NCI-H128 (cell line): ENCODE measurements around the gene CARD11.
"Not testable (repeated sequence)": the region's sequence is repeated elsewhere in the genome, so short reads cannot be mapped to it uniquely, and the experiment has no call there.

Experiments used
- DNase-seq: peaks from one replicate; lab custom pipeline; 2025; ENCODE audit not compliant: unreplicated experiment; lab: John Stamatoyannopoulos, UW

Gene CARD11

GRCh38 chr7:3065724-3066143 lies 22.1 kb upstream of the CARD11 start:
- DNase-seq, result no peak

DNA sequence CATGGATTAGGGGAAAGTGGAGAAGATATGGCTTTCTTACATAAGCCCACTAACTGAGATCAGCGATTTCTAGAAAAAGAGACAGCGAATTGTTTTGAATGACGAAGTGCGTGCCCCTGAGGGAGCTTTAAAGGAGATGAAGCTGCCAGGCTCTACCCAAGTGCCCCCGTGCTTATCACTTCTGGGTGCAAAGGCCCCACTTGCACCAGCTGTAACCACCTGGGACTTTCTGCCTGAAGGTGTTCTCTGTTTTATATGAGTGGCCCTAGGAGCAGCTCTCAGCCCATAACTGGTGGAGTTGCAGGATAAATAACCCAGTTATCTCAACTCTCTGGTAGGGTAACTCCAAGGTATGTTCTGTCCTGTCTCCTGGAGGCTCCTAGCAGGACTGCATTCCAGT lies 20.4 kb upstream of the CARD11 start:
- no peak for DNase-seq

DNA sequence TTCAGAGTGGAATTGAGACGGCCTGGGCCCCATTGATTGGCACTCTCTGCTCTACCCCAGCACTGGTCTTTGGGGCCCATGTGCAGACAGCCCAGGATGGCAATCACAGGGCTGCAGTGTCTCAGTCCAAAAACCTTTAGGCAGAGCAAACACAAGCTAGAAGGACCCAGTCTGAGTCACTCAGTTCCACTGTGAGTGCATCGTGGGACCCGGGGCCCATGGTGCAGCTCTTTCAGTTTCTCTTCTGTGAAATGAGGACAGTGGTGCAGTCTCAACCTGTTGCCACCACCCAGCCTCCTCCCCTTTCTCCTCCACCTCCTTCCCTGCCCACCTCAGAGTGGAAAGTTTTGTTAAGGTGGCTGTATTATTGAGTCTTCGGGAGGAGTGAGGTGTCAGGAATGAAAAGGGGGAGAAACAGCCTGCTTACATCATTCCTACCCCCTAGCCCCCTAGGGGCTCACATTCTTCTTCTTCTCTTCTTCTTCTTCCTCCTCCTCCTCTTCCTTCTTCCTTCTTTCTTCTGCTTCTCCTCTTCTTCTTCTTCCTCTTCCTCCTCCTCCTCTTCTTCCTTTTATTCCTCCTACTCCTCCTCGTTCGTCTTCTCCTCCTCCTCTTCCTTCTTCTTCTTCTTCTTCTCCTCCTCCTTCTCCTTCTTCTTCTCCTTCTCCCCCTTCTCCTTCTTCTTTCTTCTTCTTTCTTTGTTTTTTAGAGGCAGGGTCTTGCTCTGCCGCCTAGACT lies 19.5 kb upstream of the CARD11 start:
- DNase-seq, result no peak

DNA sequence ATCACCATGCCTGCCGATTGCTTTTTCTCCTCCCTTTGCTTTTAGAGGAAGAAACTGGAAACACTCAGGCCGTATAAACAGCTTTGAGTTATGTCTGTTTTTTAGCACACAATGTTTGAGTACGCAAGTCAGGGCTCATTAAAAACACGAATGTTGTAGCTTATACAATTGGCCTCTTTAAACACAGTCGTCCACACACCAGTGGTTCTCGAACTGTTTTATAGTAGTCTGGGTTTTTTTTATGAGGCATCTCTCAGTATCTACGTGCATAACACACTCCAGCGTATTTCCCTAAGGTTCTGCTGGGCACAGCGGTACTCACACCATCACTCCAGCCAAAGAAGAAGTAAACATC lies 13.4 kb upstream of the CARD11 start:
- peak; percentile 29 for DNase-seq

GRCh38 chr7:3056234-3057065 lies 12.8 kb upstream of the CARD11 start:
- DNase-seq, result no peak

DNA sequence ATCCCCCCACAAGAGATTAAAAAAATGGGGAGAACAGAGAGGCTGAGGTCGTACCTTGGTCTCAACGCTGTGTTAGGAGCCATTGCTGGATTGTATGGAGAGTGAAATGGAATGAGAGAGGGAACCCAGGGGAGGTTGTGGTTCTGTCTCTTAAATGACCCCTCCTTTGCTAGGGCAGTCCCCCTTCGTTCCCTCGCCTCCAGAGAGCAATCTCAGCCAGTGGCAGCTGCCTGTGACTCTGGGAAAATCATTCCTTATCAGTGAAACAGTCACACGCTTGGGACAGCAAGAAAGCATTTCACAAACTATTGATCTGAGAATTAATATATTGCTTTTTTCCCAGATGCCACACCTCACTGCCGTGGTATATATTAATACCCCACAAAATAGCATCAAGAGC lies 12.0 kb upstream of the CARD11 start:
- DNase-seq, result no peak

- no peak for DNase-seq
Measured at GRCh38 chr7:3042861-3043489, 692 bp downstream of the CARD11 start.

DNA sequence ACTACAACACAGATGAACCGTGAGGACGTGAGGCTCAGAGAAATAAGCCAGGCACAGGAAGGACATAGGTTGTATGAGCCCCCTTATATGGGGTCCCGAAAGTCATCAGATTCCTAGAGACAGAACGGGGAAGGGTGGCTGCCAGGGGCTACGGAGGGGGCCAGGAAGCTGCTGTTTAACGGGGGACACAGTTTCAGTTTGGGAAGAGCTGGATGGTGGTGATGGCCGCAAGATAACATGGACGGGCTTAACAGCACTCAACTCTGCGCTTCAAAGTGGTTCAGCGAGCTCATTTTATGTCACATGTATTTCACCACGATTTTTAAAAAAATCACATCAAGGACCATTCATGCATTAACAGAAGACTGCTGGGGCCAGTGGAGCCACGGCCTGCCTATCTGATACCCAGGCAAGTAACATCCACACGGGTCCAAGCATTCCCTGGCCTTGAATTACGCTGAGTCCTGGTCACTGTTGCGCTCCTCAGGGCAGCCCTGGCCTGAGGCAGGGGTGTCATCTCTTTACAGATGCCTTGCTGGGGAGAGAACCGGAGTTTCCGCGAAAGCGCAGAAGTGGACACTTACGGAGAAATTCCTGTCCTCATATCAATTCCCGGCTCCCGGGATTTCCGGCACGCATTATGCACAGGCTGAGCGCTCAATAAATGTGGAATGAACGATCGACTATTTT lies 1.5 kb downstream of the CARD11 start:
- DNase-seq, result no peak

GRCh38 chr7:3039787-3040186 lies 3.9 kb downstream of the CARD11 start:
- no peak for DNase-seq

DNA sequence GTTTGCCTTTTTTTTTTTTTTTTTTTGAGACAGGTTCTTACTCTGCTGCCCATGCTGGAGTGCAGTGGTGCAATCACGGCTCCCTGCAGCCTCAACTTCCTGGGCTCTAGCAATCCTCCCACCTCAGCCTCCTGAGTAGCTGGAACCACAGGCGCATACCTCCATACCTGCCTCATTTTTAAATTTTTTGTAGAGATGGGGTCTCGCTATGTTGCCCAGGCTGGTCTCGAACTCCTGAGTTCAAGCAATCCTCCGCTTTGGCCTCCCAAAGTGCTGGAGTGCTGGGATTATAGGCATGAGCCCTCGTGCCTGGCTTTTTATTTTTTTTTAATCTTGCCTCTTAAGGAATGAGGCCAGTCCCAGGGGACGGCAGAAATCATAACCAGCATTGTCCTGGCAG lies 5.7 kb downstream of the CARD11 start:
- DNase-seq, result not testable (repeated sequence)

- DNase-seq, result no peak
Measured at GRCh38 chr7:3037259-3037658, 6.4 kb downstream of the CARD11 start.

DNA sequence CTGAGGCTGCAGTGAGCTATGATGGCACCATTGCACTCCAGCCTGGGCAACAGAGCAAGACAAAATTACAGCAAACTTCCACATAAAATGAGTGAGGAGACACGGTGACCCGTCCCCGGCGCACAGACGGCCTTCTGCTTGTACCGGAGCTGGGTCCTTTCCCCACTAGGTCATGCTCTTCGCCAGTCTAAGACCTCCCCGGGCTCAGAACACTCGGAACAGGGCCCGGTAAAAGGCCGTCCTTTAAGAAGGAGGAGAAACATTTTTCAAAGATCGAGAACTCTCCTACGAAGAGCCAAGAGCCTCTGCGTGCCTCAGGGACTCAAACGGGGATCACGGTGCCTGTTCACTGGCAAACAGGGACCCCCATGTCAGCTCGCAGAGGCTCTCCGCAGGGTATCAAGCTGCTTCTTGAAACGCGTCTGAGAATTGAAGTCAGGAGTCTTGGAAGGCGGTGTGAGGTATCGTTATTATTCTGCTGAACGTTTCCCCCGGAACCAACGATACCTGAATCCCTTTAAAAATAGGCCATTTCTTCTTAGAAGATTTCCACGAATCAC lies 9.0 kb downstream of the CARD11 start:
- no peak for DNase-seq

- DNase-seq, result no peak
Measured at GRCh38 chr7:3033581-3033980, 10.1 kb downstream of the CARD11 start.

DNA sequence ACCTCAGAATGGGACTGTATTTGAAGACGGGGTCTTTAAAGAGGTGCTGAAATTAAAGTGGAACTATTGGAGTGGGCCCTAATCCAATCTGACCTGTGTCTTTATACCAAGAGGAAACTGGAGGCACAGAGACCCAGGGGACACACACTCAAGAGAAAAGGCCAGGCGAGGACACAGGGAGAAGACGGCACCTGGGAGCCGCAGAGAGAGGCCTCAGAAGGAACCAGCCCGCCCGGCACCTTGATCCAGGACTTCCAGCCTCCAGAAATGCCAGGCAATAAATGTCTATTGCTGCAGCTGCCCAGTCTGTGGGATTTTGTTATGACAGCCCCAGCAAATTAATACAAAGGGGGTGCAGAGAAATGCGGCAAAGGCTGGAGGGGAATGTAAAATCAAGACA lies 10.5 kb downstream of the CARD11 start:
- no peak for DNase-seq

- no peak for DNase-seq
Measured at GRCh38 chr7:3032256-3032655, 11.4 kb downstream of the CARD11 start.

DNA sequence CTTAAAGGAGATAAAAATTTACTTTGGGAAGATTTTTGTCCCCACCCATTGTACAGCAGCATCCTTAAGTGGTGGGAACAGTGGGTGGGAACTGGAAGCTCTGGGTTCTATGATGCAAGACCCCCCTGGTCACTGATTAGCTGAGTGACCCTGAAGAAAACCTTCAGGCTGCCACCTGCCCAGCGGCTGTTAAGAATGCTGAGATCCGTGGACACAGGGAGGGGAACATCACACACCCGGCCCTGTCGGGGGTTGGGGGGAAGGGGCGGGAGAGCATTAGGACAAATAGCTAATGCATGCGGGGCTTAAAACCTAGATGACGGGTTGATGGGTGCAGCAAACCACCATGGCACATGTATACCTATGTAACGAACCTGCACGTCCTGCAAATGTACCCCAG lies 14.5 kb downstream of the CARD11 start:
- DNase-seq, result no peak

DNA sequence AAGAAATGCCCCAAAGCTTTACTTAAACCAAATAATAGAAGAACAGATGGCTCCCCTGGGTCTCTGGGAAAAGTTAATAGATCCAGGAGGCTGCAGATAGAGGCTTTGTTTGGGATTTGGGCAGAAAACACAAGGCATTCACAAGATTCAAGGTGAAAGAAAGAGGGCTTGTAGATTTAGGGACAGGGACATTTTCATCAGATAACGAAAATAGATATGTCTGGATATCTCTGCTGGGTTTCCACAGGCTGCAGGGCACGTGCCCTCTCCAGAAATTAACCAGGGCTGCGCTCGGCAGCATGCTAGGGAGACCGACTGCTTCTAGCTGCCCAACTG lies 14.9 kb downstream of the CARD11 start:
- DNase-seq, result no peak

DNA sequence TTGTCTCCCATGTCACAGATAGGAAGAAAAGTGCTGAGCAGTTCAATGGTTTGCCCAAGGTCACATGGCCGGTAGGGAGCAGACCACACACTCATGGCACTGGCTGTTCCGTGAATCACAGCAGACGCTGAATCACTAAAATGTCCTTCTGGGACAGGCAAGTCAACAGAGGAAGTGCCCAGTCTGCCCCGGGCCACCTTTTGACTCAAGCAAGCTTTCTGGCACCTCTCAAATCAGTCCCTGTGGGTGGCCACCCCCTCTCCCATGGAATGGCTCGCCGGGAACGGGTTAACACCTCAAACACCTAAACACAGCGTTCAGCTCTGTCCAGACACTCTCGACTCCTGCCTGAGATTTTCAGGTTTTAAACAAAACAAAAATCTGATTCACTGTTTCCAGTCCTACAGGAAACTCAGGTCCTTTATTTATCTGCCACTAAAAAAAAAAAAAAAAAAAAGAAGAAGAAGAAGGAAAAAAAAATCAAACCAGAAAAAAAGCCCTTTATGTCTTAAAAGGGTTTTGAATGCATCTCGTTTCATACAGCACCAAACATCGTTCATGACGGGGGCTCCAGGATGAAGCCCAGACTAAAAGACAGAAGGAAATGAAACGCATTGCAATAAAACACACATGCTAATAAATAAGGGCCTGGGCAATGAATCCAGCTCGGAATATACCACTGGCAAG lies 15.5 kb downstream of the CARD11 start:
- DNase-seq, result no peak

- no peak for DNase-seq
Measured at GRCh38 chr7:3027005-3027845, 16.4 kb downstream of the CARD11 start.

GRCh38 chr7:3025616-3026015 lies 18.1 kb downstream of the CARD11 start:
- DNase-seq, result no peak
